Caki2 (cell line): ENCODE results near the gene PDLIM1. TPM values are rescaled to one million over a fixed set of nuclear protein-coding genes. Genes with fewer than 3 reads are reported as not detected.

Experiments
- DNase-seq: peaks from one replicate; pipeline ENCODE4 v3.0.0-alpha.2; 2015; ENCODE audit warnings: low read depth
- in situ Hi-C: cut with HindIII; loops from 2 replicates; pipeline ENCODE4 v1.10.0; 2016; ENCODE audit warnings: low sequenced_read_pairs, low pct_unique_long_range_greater_than_20kb, mixed read lengths
- total RNA-seq: library from RNA; depleted of rRNA; stranded (reverse); fragments of >200 nt; shearing (Covaris generic); gene quantifications from 2 replicates; pipeline ENCODE4 v1.2.3, GENCODE V29; 2014; ENCODE audit warnings: low replicate concordance

The PDLIM1 gene
- total RNA-seq, 1 experiment from 2014 or later, result 14.8 TPM

DNA sequence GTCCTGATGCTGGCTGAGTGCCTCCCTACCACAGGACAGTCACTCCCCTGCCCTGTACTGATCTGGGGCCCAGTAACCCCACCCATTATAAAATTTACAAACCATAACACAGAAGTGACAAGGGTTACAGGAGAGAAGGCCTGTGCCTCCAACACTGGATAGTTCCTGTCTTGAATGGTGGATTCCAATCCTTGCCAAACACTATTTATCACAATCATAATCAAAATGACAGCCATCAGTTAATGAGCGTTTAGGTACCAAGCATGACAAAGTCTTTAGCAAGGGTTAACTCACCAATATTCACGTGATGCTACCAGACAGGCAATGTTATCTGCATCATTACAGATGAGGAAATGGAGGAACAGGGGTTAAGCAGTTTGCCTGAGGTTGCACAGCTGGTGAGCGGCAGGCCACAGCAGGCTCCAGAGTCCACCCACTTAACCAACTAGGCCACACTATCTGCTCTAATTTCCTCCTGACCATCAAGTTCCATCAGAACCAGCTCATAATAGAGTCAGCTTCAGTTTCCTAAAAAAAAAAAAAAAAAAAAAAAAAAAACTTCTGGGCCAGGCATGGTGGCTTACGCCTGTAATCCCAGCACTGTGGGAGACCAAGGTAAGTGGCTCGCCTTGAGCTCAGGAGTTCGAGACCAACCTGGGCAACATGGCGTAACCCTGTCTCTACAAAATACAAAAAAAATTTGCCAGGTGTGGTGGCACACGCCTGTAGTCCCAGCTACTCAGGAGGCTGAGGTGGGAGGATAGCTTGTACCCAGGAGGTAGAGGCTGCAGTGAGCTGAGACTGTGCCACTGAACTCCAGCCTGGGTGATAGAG is 14.2 kb downstream of the PDLIM1 start:
- DNase-seq, result no peak
- in situ Hi-C loops, result no loop called here

DNA sequence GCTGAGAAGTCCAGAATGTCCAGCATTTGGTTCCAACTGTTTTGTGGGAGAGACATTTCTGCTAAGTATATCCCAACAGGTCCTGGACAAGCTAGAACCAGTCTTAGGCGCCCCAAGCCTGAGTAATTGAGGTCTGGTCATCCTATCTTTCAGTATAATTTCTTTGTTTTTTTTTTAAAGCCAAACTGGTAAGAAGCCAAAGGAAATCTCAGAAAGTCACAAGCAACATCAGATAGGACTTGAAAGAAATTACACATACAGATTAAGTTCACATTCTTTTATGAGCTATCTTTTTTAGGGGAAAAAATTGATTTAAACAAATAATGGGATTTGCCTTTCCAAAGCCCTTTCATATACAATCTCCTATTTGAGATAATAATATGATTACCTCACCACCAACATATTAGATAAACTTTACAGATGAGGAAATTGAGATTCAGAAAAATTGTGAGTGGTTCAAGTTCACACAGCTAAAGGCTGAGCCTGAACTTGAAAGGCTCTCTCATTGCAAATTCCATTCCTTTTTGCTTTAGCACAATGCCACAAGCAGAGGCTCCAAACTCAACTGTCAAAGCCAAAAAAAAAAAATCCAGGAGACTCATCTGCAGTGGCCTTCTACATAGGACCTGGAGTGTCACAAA is 15.0 kb downstream of the PDLIM1 start:
- no peak for DNase-seq

DNA sequence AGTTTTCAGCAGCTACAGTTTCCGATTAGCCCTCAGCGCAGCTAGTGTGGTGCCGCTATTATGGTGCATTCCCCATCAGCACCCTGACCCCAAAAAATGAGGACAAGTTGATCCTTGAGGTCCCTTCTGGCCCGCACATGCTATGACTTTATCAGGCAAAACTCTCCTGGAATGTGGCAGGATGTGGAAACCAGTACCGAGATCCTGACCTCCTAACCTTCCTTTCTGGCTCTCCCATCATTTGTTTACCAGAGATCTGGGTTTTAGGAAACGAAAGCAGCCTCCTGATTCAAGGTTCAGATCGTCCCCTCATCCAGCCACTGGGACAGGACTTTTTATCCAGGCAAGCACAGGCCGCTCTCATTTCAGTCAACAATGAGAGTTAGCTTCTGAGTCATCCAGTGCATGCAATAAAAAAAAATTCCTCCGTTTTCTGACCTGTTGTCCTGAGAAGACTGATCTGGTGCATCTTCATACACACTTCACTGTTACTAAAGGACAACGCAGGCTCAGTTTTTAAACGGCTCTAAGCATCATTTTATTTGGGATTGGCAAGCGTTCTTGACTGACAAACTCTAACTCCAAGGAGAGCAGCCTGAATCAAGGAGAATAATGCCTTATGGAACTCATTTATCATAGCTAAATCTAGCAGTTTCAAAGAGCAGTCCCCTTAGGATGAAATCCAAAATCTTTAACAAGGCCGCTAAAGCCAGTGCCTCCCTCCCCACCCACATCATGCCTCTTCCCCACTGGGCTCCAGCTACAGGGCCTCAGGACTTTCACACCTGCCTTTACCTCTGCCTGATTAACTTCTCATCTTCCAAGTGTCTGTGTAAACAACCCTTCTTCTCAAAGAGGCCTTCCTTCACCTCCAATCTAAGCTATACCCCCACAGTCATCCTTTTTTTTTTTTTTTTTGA is 17.1 kb downstream of the PDLIM1 start:
- in situ Hi-C loops, result no loop called here
- peak; percentile 61 for DNase-seq

More for the DNA sequence above, 15.0 kb downstream of the PDLIM1 start:
- in situ Hi-C loops, result no loop called here

DNA sequence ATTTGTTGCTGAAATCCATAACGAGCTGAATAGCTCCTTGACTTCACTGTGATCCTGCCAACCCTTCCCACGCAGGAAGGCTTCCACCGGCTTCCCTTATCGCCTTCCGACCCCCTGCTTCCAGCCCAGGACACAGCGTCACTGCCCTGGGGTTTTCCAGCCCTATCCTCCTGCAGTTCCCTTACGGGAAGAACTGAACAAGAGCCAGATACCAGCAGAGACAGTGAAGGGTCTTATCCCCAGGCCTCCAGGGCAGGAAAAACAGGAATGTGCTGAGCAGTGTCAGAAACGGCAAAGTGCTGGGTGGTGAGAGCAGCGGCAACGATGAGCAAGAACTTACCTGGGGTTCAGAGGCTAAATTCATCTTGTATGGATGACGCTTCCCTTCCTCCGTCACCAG is 22.4 kb downstream of the PDLIM1 start:
- in situ Hi-C loops, result no loop called here
- DNase-seq, result no peak

DNA sequence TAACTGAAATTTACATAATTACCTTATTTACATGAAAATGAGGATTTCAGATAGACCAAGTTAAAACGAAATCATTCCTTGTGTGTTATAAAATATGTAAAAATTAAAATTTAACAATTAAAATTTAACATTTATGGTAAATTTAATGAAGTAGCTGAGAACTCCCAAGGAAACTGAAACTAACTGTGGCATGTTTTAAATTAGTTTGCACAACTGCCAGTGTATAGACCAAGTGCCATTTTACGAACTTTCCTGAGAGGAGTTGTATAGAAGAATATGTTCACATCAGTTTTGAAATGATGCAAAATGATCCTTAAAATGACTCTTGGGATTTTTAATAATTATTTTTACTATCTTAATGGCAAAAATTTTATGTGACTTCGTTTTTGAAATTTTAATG is 23.6 kb downstream of the PDLIM1 start:
- DNase-seq, result no peak
- in situ Hi-C loops, result no loop called here

DNA sequence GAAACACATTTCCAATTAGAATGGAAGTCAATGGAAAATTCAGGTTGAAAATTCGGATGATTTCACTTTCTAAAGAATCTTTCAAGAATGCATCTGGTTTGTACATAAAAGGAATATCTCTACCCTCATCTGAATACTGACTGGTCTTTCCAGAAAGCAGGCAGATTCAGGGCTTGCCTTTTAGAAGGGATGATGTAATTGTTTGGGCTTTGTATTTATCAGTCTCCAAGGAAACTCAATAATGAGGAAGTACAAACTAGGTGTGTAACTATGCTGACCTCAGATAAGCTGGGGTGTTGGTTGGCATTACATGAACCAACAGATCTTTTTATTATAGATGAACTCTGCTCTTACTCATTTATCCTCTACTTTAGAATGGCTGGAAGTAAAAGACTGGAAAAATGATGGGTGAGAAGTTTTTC is 24.1 kb downstream of the PDLIM1 start:
- in situ Hi-C loops, result no loop called here

DNA sequence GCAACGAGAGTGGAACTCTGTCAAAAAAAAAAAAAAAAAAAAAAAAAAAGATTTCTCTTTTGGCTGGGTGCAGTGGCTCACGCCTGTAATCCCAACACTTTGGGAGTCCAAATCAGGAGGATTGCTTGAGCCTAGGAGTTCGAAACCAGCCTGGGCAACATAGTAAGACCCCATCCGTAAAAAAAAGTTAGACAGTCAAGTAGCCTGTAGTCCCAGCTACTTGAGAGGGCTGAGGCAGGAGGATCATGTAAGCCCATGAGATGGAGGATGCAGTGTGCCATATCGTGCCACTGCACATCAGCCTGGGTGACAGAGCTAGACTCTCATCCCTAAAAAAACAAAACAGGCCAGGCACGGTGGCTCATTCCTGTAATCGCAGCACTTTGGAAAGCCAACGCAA is 25.2 kb downstream of the PDLIM1 start:
- in situ Hi-C loops, result no loop called here

More for the DNA sequence above, 24.1 kb downstream of the PDLIM1 start:
- DNase-seq, result peak; percentile 82

DNA sequence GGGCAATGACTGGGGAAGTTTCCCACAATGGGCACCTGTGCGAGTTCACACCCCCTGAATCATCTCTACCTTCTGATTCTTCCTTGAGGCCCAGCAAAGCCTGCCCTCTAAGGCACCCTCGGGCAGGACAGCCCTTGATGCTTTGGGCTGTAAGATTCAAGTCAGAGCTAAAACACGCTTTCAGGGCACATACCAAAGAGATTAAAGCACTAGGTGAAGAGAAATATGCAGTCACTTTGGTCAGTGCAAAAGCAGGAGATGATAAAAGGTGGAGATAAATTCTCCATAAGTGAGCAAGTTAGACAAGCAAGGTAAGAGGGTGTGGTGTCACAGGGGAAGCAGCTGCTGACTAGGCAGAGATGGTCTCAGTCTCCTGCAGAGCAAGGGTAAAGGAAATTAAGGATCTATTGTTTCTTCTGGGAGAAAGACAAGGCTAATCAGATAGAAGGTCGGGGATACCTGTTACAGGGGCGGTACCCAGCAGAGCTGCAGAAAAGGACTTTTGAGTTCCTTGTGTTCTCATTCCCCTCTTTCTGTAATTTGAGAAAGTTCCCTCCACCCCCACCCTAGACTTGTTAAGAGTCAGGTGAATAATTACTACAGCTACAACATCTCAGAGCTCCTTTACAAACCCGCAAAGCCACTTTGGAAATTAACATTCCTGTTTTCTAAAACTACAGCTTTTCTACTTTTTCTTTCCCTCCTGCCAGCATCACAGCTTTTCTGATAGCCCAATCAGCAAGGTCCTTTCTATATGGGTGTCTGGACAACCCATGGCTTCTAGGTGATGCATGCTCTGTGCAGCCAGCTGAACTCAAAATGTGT is 26.4 kb downstream of the PDLIM1 start:
- DNase-seq, result peak; percentile 28
- in situ Hi-C loops, result no loop called here

More for the DNA sequence above, 25.2 kb downstream of the PDLIM1 start:
- no peak for DNase-seq

DNA sequence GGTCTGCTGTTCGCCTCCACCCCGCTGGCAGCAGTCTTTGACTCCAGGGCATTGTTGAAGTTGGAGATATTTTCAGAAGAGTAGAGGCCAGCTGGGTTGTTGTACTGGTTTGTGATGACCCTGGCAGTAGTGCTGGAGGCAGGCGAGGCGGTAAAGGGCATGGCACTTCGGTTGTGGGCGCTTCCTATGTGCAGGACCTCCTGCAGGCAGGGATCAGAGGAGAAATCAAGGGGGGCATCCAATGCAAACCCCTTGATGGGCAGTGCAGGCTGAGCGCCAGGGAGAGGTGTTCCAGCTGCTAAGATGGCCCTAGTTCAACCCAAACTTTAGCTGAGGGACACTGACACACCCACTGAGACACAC is 27.0 kb downstream of the PDLIM1 start:
- no peak for DNase-seq
- in situ Hi-C loops, result no loop called here

DNA sequence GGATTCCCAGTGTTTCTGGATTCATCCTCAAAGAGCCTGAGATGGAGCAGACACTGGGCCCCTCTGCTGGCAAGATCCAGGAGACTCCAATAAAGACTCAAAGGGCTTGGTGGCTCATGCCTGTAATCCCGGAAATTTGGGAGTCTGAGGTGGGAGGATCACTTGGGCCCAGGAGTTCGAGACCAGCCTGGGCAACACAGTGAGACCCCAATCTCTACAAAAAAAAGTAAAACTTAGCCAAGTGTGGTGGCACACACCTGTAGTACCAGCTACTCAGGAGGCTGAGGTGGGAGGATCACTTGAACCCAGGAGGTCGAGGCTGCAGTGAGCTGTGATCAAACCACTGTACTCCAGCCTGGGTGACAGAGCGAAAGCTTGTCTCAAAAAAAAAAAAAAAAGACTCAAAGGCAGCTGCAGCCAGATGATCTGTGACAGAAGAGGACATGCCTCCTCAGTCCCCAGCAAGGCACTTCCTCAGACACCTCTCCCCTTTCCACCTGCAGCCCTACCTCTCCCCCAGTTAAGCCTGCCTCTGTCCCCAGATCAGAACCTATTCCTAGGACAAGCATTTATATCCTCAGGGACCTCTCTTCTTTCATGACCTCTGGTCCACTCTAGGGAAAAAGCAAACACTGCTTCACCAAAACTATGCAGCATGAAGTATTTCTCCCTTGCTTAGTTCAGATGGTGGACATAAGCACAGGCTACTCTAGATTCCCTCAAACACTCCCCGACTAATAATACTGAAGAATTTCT is 27.9 kb downstream of the PDLIM1 start:
- no peak for DNase-seq
- in situ Hi-C loops, result no loop called here

DNA sequence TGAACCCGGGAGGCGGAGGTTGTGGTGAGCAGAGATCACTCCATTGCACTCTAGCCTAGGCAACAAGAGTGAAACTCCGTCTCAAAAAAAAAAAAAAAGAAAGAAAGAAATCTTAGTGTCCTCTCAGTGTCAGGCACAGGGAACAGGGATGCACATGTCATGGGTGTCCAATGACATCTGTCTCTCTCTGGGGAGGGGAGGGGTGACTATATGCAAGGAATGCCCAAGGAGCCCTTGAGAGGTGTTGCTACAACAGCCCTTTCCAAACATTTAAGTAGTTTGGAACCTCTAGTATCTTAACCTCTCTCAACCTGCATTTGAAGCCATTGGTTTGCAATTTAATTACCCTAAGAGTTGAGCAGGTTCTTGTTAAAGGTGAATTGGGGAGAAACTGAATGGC is 28.9 kb downstream of the PDLIM1 start:
- no peak for DNase-seq
- in situ Hi-C loops, result no loop called here

DNA sequence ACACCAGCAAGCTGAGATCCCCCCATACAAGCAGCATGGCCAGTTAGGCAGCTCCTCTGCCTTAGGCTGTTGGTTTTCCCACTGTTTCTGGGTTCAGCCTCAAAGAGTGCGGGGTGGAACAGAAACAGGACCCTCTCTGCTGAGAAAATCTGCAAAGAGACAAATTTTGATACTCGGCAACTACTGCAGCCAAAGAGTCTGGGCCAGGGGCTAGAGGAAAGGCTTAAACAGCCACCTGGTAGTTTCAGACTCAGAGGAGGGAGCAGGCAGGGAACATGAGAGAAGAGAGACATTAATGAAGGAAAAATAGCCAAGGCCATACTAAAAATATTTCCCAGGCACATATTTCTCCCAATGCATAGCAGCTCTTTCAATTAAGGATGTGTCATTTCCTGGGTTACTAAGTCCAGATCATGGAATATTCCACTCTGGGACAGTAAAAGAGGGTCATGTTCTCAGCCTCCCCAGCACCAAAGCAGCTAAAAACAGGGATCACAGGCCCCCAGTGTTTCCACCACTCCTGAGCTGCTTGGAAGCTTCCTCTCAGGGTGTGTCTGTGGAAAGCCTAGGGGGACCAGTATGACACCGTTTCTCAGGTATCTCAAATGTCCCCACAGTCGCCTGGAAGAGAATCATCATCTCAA is 29.8 kb downstream of the PDLIM1 start:
- DNase-seq, result no peak
- in situ Hi-C loops, result no loop called here

DNA sequence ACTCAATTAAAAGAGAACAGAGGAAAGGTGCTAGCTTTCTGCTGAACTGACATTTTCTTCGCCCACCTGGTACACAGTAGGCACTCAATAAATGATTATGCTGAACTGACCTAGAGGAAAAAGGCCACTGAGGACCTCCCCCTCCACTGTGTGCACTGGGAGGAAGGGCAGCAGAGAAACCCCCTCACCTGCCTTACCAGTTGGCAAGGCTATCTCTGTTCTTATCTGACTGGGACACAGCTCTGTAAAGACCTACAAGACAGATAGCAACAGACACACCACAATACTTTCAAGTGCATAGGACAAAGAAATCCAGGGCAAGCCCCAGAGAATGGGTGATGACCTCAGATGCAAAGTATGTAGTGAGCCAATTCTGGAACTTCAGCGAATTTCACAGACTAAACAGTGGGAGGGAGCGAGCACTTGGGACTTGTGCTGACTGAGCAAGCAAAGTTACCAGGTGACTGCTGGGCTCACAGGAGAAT is 30.4 kb downstream of the PDLIM1 start:
- peak; percentile 75 for DNase-seq
- in situ Hi-C loops, result no loop called here

DNA sequence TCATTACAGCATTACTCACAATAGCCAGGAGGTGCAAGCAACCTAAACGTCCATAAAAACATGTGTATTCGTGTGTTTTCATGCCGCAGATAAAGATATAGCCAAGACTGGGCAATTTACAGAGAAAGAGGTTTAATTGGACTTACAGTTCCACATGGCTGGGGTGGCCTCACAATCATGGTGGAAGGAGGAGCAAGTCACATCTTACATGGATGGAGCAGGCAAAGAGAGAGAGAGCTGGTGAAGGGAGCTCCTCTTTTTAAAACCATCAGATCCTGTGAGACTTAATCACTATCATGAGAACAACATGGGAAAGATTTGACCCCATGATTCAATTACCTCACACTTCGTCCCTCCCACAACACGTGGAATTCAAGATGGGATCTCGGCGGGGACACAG is 33.0 kb downstream of the PDLIM1 start:
- DNase-seq, result no peak

DNA sequence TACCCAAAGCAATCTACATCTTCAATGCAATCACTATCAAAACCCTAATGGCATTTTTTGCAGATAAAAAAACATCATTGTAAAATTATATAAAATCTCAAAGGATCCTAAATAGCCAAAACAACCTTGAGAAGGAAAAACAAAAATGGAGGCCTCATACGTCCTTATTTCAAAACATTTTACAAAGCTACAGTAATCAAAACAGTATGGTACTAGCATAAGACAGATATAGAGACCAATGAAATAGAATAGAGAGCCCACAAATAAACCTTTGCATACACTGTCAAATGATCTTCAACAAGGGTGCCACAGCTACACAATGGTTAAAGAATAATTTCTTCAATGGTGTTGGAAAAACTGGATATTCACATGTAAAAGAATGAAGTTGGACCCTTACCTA is 34.5 kb downstream of the PDLIM1 start:
- no peak for DNase-seq
- in situ Hi-C loops, result no loop called here

More for the DNA sequence above, 33.0 kb downstream of the PDLIM1 start:
- in situ Hi-C loops, result no loop called here

DNA sequence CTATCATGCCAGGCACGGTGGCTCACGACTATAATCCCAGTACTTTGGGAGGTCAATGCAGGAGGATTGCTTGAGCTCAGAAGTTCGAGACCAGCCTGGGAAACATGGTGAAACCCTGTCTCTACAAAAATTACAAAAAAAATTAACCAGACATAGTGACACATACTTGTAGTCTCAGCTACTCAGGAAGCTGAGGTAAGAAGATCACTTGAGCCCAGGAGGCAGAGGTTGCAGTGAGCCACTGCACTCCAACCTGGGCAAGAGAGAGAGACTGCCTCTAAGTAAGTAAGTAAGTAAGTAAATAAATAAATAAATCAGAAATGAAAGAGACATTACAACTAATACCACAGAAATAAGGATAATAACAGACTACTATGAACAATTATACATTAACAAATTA is 36.2 kb downstream of the PDLIM1 start:
- no peak for DNase-seq
- in situ Hi-C loops, result no loop called here

DNA sequence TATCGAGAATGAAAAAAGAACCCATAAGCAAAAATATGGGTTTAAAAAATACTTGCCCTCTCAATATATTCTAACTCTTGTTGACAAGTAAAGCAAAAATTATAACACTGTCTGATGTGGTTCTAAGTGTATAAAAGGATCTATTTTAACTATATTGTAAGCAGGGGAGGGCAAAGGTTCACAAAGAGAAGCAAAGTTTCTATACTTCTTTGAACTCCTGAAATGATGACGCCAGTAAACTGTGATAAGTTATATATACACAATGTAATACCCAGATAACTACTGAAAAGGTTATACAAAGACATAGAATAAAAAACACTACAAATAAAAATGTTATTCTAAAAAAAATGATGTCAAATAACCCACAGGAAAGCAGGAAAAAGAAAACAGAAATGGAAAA is 37.1 kb downstream of the PDLIM1 start:
- in situ Hi-C loops, result no loop called here
- DNase-seq, result no peak
